ENCODE data around the gene PTGER4. TPM values are rescaled to one million over a fixed set of nuclear protein-coding genes. Genes with fewer than 3 reads are reported as not detected.

PTGER4 gene
- total RNA-seq, 1 experiment from 2014 or later, result 0.92 TPM

DNA sequence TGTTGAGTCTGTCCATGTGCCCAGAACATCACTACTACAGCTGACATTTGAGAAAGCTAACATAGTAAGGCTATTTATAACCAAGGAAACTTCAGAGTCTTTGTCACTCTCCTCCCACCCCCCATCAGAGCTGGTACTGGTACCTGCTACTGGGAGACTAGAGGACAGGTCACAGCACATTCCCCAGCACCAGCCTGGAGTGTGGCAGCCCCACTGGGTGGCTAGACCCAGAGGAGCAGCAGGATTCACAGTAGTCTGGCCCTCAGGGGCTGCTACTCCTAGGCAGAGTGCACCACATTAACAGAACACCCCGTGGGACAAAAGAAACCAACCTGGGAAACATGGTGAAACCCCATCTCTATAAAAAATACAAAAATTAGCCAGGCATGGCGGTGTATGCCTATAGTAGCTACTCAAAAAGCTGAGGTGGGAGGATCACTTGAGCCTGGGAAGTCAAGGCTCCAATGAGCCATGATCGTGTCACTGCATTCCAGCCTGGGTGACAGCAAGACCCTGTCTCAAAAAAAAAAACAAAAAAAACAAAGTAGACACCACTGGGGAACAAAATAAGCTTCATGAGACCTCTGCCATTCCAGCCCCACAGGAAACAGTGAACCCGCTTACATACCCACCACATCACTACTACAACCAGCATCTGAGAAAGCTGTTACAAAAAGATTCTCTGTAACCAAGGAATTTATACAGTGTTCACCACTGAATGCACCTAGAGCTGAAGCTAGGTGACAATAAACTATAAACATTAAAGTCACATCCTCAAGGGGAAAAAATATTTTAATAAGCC, 26.3 kb upstream of the PTGER4 start:
- H3K27me3 Mint-ChIP-seq (ENCODE audit: low read depth), result no peaks in the 10 kb centered on the region
- DNase-seq (ENCODE audit: low spot score), result no peak
- TF ChIP-seq ETV6 (CRISPR knock-in tag; IDR thresholded peaks at IDR 0.05), result no peak
- TF ChIP-seq, protein P1, sequence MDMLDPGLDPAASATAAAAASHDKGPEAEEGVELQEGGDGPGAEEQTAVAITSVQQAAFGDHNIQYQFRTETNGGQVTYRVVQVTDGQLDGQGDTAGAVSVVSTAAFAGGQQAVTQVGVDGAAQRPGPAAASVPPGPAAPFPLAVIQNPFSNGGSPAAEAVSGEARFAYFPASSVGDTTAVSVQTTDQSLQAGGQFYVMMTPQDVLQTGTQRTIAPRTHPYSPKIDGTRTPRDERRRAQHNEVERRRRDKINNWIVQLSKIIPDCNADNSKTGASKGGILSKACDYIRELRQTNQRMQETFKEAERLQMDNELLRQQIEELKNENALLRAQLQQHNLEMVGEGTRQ (CRISPR knock-in tag; IDR thresholded peaks at IDR 0.05), result no peak
- no peak for TF ChIP-seq AFF4 (CRISPR knock-in tag; IDR thresholded peaks at IDR 0.05; ENCODE audit: borderline replicate concordance)
- TF ChIP-seq, protein P2, sequence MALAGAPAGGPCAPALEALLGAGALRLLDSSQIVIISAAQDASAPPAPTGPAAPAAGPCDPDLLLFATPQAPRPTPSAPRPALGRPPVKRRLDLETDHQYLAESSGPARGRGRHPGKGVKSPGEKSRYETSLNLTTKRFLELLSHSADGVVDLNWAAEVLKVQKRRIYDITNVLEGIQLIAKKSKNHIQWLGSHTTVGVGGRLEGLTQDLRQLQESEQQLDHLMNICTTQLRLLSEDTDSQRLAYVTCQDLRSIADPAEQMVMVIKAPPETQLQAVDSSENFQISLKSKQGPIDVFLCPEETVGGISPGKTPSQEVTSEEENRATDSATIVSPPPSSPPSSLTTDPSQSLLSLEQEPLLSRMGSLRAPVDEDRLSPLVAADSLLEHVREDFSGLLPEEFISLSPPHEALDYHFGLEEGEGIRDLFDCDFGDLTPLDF (CRISPR knock-in tag; IDR thresholded peaks at IDR 0.05), result no peak
- TF ChIP-seq STAT6 (CRISPR knock-in tag; conservative IDR thresholded peaks at IDR 0.05; ENCODE audit: low read depth), result no peak
- TF ChIP-seq KAT7 (CRISPR knock-in tag; IDR thresholded peaks at IDR 0.05; ENCODE audit: borderline replicate concordance), result no peak
- TF ChIP-seq ZNF423 (CRISPR knock-in tag; IDR thresholded peaks at IDR 0.05), result no peak
- no peak for TF ChIP-seq ZNF121 (CRISPR knock-in tag; IDR thresholded peaks at IDR 0.05)
- no peak for TF ChIP-seq PRRX2 (CRISPR knock-in tag; IDR thresholded peaks at IDR 0.05)
- TF ChIP-seq TCF7 (CRISPR knock-in tag; IDR thresholded peaks at IDR 0.05; ENCODE audit: low read depth), result no peak
- TF ChIP-seq, protein P3, sequence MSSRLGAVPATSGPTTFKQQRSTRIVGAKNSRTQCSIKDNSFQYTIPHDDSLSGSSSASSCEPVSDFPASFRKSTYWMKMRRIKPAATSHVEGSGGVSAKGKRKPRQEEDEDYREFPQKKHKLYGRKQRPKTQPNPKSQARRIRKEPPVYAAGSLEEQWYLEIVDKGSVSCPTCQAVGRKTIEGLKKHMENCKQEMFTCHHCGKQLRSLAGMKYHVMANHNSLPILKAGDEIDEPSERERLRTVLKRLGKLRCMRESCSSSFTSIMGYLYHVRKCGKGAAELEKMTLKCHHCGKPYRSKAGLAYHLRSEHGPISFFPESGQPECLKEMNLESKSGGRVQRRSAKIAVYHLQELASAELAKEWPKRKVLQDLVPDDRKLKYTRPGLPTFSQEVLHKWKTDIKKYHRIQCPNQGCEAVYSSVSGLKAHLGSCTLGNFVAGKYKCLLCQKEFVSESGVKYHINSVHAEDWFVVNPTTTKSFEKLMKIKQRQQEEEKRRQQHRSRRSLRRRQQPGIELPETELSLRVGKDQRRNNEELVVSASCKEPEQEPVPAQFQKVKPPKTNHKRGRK (CRISPR knock-in tag; IDR thresholded peaks at IDR 0.05; ENCODE audit: borderline replicate concordance), result no peak
- TF ChIP-seq, protein P4, sequence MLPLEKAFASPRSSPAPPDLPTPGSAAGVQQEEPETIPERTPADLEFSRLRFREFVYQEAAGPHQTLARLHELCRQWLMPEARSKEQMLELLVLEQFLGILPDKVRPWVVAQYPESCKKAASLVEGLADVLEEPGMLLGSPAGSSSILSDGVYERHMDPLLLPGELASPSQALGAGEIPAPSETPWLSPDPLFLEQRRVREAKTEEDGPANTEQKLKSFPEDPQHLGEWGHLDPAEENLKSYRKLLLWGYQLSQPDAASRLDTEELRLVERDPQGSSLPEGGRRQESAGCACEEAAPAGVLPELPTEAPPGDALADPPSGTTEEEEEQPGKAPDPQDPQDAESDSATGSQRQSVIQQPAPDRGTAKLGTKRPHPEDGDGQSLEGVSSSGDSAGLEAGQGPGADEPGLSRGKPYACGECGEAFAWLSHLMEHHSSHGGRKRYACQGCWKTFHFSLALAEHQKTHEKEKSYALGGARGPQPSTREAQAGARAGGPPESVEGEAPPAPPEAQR (CRISPR knock-in tag; IDR thresholded peaks at IDR 0.05), result no peak
- no peak for TF ChIP-seq MYBL2 (CRISPR knock-in tag; IDR thresholded peaks at IDR 0.05)
- TF ChIP-seq FOXP1 (CRISPR knock-in tag; IDR thresholded peaks at IDR 0.05; ENCODE audit: borderline replicate concordance), result no peak
- no peak for TF ChIP-seq NR2C2 (CRISPR knock-in tag; IDR thresholded peaks at IDR 0.05)
- no peak for ATAC-seq
- no peak overlapping the region for H3K27ac Mint-ChIP-seq
- no peaks in the 10 kb centered on the region for H3K36me3 Mint-ChIP-seq
- CTCF ChIA-PET, result interaction anchor here (0.5 kb wide), 1 partner anchor 427 kb away, joined by 6 read pairs; no protein-coding TSS in a partner anchor
- no peaks in the 10 kb centered on the region for H3K9me3 Mint-ChIP-seq
- H3K4me3 Mint-ChIP-seq, result no peak overlapping the region
- POLR2A ChIA-PET, result no interaction called here
- no peaks in the 10 kb centered on the region for H3K4me1 Mint-ChIP-seq
